Neuronal stem cell (in vitro differentiated cells): ENCODE data around the gene PPP3CA. TPM values are rescaled to one million over a fixed set of nuclear protein-coding genes. Genes with fewer than 3 reads are reported as not detected.

Source experiments
- DNase-seq: peaks from one replicate; pipeline ENCODE4 v3.0.0-alpha.2; 2013; ENCODE audit warnings: low spot score
- H2AFZ ChIP-seq: one replicate; pipeline ENCODE4 v1.6.1; 2013; ENCODE audit warnings: mild to moderate bottlenecking, low read length, inconsistent platforms
- H2AK5ac ChIP-seq: 2 replicates; pipeline ENCODE4 v1.6.1; 2013; ENCODE audit warnings: low read depth, mild to moderate bottlenecking, inconsistent platforms, low read length, moderate library complexity, mixed read lengths
- H2BK120ac ChIP-seq: 2 replicates; pipeline ENCODE4 v1.6.1; 2013; ENCODE audit warnings: low read depth, mild to moderate bottlenecking, inconsistent platforms, low read length, moderate library complexity, mixed read lengths
- H2BK12ac ChIP-seq: one replicate; pipeline ENCODE4 v1.6.1; 2013; ENCODE audit warnings: low read length, inconsistent platforms
- H2BK15ac ChIP-seq: 2 replicates; pipeline ENCODE4 v1.6.1; 2013; ENCODE audit warnings: mild to moderate bottlenecking, low read length, inconsistent platforms, mixed read lengths
- H2BK5ac ChIP-seq: one replicate; pipeline ENCODE4 v1.6.1; 2013; ENCODE audit warnings: inconsistent platforms, mild to moderate bottlenecking, low read length, moderate library complexity
- H3K14ac ChIP-seq: one replicate; pipeline ENCODE4 v1.6.1; 2013; ENCODE audit warnings: low read length, inconsistent platforms
- H3K18ac ChIP-seq: 2 replicates; pipeline ENCODE4 v1.6.1; 2013; ENCODE audit warnings: low read length, inconsistent platforms
- H3K23ac ChIP-seq: 2 replicates; pipeline ENCODE4 v1.6.1; 2013; ENCODE audit warnings: low read depth, mild to moderate bottlenecking, mixed read lengths, low read length, inconsistent platforms; ENCODE audit not compliant: poor library complexity
- H3K27ac ChIP-seq: replicated peaks from 3 replicates; pipeline ENCODE4 v1.5.1; 2013; ENCODE audit warnings: low read length, inconsistent platforms
- H3K27me3 ChIP-seq, 3 experiments: 2 replicates each; pipeline ENCODE4 v1.6.1; 2013; ENCODE audit warnings: low read length in 3 of 3, mild to moderate bottlenecking in 2 of 3, inconsistent platforms in 1 of 3, low read depth in 1 of 3, mixed read lengths in 1 of 3, moderate library complexity in 1 of 3; ENCODE audit not compliant: control insufficient read depth in 3 of 3, insufficient read depth in 3 of 3
- H3K36me3 ChIP-seq, 2 donors: replicated peaks in 1 of 2; 2 replicates each; pipeline ENCODE4 v1.6.1; 2013; ENCODE audit warnings: low read length in 2 of 2; ENCODE audit not compliant: control insufficient read depth in 2 of 2, insufficient read depth in 2 of 2
- H3K4ac ChIP-seq: 2 replicates; pipeline ENCODE4 v1.6.1; 2013; ENCODE audit warnings: inconsistent platforms, mild to moderate bottlenecking, low read length, moderate library complexity
- H3K4me1 ChIP-seq, 2 donors: 1 replicate in 1 of 2; 2 replicates in 1 of 2; pipeline ENCODE4 v1.6.1; 2013; ENCODE audit warnings: low read length in 2 of 2, low read depth in 1 of 2; ENCODE audit not compliant: control insufficient read depth in 2 of 2, insufficient read depth in 1 of 2
- H3K4me2 ChIP-seq: one replicate; pipeline ENCODE4 v1.6.1; 2013; ENCODE audit warnings: mild to moderate bottlenecking, low read length, inconsistent platforms; ENCODE audit not compliant: insufficient read depth, poor library complexity, severe bottlenecking
- H3K4me3 ChIP-seq, 2 donors: 2 replicates each; pipeline ENCODE4 v1.5.1; 2013; ENCODE audit warnings: low read length in 2 of 2, mild to moderate bottlenecking in 2 of 2, inconsistent platforms in 1 of 2, moderate library complexity in 1 of 2
- H3K79me1 ChIP-seq: one replicate; pipeline ENCODE4 v1.6.1; 2013; ENCODE audit warnings: low read depth, mild to moderate bottlenecking, inconsistent platforms, low read length, moderate library complexity
- H3K9ac ChIP-seq: one replicate; pipeline ENCODE4 v1.6.1; 2013; ENCODE audit warnings: mild to moderate bottlenecking, low read depth, low read length, inconsistent platforms; ENCODE audit not compliant: poor library complexity
- H3K9me3 ChIP-seq, 2 donors: replicated peaks in 1 of 2; 2 replicates each; pipeline versions ENCODE3 to v1.6.1; 2013; ENCODE audit warnings: low read length in 2 of 2, mild to moderate bottlenecking in 2 of 2, inconsistent platforms in 1 of 2, low read depth in 1 of 2, mixed read lengths in 1 of 2, moderate library complexity in 1 of 2; ENCODE audit not compliant: control insufficient read depth in 2 of 2, insufficient read depth in 1 of 2
- H4K8ac ChIP-seq: one replicate; pipeline ENCODE4 v1.6.1; 2013; ENCODE audit warnings: low read depth, mild to moderate bottlenecking, inconsistent platforms, low read length, moderate library complexity
- H4K91ac ChIP-seq: one replicate; pipeline ENCODE4 v1.6.1; 2013; ENCODE audit warnings: low read length, low read depth, mild to moderate bottlenecking, inconsistent platforms; ENCODE audit not compliant: poor library complexity
- WGBS, 2 donors: extraction: QIAGEN DNeasy Blood & Tissue Kit; methylation state at CpG; one replicate each; pipeline ENCODE4 v1.1.7; 2013; ENCODE audit warnings: missing lambda C conversion rate in 2 of 2, mixed read lengths in 1 of 2; ENCODE audit not compliant: insufficient read length in 2 of 2, insufficient replicate concordance in 1 of 2; ENCODE audit errors: extremely low coverage in 2 of 2; 5-methylcytosine and 5-hydroxymethylcytosine counted together
- polyA plus RNA-seq, 2 experiments: library from polyadenylated mRNA; stranded (reverse); fragments of 200-250 nt; gene quantifications; one replicate each; pipeline ENCODE4 v1.2.3, GENCODE V29; 2013

PPP3CA gene
- 40.5 TPM for polyA plus RNA-seq (2013, experiment 1 of 2)
- polyA plus RNA-seq (2013, experiment 2 of 2) = 43.8 TPM

- H2BK12ac ChIP-seq = peak within 1 kb of the TSS; percentile 84
- peak within 1 kb of the TSS; percentile 98 for H3K27ac ChIP-seq
- H3K4ac ChIP-seq = peak within 1 kb of the TSS; percentile 66
- H3K4me1 ChIP-seq = peaks cover 0 to 6% of the 10 kb centered on the region in 2 donors
- H2BK5ac ChIP-seq = peak within 1 kb of the TSS; percentile 99
- peak within 1 kb of the TSS; percentile 94 for H2AK5ac ChIP-seq
- no peak within 1 kb of the TSS for H2BK120ac ChIP-seq
- no peaks in the 10 kb centered on the region for H3K9me3 ChIP-seq
- H2BK15ac ChIP-seq = peak within 1 kb of the TSS; percentile 83
- H3K27me3 ChIP-seq = peaks cover 0 to 20% (median 0%) of the 10 kb centered on the region in 3 experiments
- peak within 1 kb of the TSS; percentile 100 for H2AFZ ChIP-seq
- no peaks in the 10 kb centered on the region for H3K36me3 ChIP-seq
- peak within 1 kb of the TSS; percentile 96 for H3K23ac ChIP-seq
- no peak for DNase-seq
- peak within 1 kb of the TSS; percentile 90 to 99 for H3K4me3 ChIP-seq
- peak within 1 kb of the TSS; percentile 92 for H4K8ac ChIP-seq
- H3K9ac ChIP-seq = peak within 1 kb of the TSS; percentile 98
- peak within 1 kb of the TSS; percentile 99 for H3K14ac ChIP-seq
- peak within 1 kb of the TSS; percentile 89 for H3K4me2 ChIP-seq
- peak within 1 kb of the TSS; percentile 99 for H3K18ac ChIP-seq
- H4K91ac ChIP-seq = no peak within 1 kb of the TSS
- no CpG with 5 or more reads among the region's 41 CpGs for WGBS, 2 donors
- H3K79me1 ChIP-seq = peaks cover 4% of the 10 kb centered on the region
These were observed at the start of gene PPP3CA for GRCh38 chr4:101347267-101347556. Gene PPP3CA, minus strand, starts transcription at chr4:101347526.

- WGBS, 2 donors = no CpG with 5 or more reads among the region's 2 CpGs
- Histone ChIP-seq H3K27ac (no peak overlapping the region), H3K9ac (no peak overlapping the region)
These were observed 45.9 kb upstream of the PPP3CA start for GRCh38 chr4:101393256-101393655.

GRCh38 chr4:101370663-101371210, 23.4 kb upstream of the PPP3CA start:
- Histone ChIP-seq H3K79me1 (no peaks in the 10 kb centered on the region), H2BK12ac (no peak overlapping the region), H3K4ac (no peak overlapping the region), H3K9ac (no peak overlapping the region), H3K23ac (no peak overlapping the region), H2AFZ (no peak overlapping the region), H3K18ac (no peak overlapping the region), H3K4me2 (no peak overlapping the region), H3K14ac (no peak overlapping the region), H2BK120ac (no peak overlapping the region), H2BK5ac (no peak overlapping the region), H3K9me3 (no peaks in the 10 kb centered on the region), H3K27me3 (no peaks in the 10 kb centered on the region), H3K4me3 (no peak overlapping the region), H2BK15ac (no peak overlapping the region), H3K27ac (no peak overlapping the region), H2AK5ac (no peak overlapping the region), H3K36me3 (no peaks in the 10 kb centered on the region), H3K4me1 (no peaks in the 10 kb centered on the region), H4K8ac (no peak overlapping the region), H4K91ac (no peak overlapping the region)
- no peak for DNase-seq
- WGBS, 2 donors = no CpG with 5 or more reads among the region's 5 CpGs

More at GRCh38 chr4:101393256-101393655, 45.9 kb upstream of the PPP3CA start:
- Histone ChIP-seq H2AK5ac (no peak overlapping the region), H4K91ac (no peak overlapping the region), H3K36me3 (no peaks in the 10 kb centered on the region), H3K4me2 (no peak overlapping the region), H3K4me3 (no peak overlapping the region), H3K79me1 (no peaks in the 10 kb centered on the region), H3K4me1 (no peaks in the 10 kb centered on the region), H2BK5ac (no peak overlapping the region), H3K18ac (no peak overlapping the region), H3K9me3 (no peaks in the 10 kb centered on the region), H3K27me3 (no peaks in the 10 kb centered on the region), H3K14ac (no peak overlapping the region), H2AFZ (no peak overlapping the region), H2BK12ac (no peak overlapping the region), H2BK15ac (no peak overlapping the region), H4K8ac (no peak overlapping the region), H3K23ac (no peak overlapping the region), H3K4ac (no peak overlapping the region), H2BK120ac (no peak overlapping the region)
- DNase-seq = no peak

GRCh38 chr4:101367201-101367600, 19.9 kb upstream of the PPP3CA start:
- no peak overlapping the region for H4K91ac ChIP-seq
- no peaks in the 10 kb centered on the region for H3K27me3 ChIP-seq
- no peak overlapping the region for H3K4me3 ChIP-seq
- no peak overlapping the region for H4K8ac ChIP-seq
- no peaks in the 10 kb centered on the region for H3K36me3 ChIP-seq
- no peak overlapping the region for H3K23ac ChIP-seq
- H2AFZ ChIP-seq = no peak overlapping the region
- H3K18ac ChIP-seq = no peak overlapping the region
- H2AK5ac ChIP-seq = no peak overlapping the region
- no peak overlapping the region for H2BK120ac ChIP-seq
- H2BK12ac ChIP-seq = no peak overlapping the region
- WGBS, 2 donors = no CpG with 5 or more reads among the region's 1 CpG
- no peak for DNase-seq
- no peaks in the 10 kb centered on the region for H3K9me3 ChIP-seq
- no peak overlapping the region for H3K27ac ChIP-seq
- H3K4me2 ChIP-seq = no peak overlapping the region
- H3K9ac ChIP-seq = no peak overlapping the region
- H2BK5ac ChIP-seq = no peak overlapping the region
- H3K4me1 ChIP-seq = no peaks in the 10 kb centered on the region
- H3K14ac ChIP-seq = no peak overlapping the region
- no peak overlapping the region for H3K4ac ChIP-seq
- no peak overlapping the region for H2BK15ac ChIP-seq
- no peaks in the 10 kb centered on the region for H3K79me1 ChIP-seq
